ENCODE results near the gene CADM2.
"Not testable (repeated sequence)": the region's sequence is repeated elsewhere in the genome, so short reads cannot be mapped to it uniquely, and the experiment has no call there.

CADM2 gene

DNA sequence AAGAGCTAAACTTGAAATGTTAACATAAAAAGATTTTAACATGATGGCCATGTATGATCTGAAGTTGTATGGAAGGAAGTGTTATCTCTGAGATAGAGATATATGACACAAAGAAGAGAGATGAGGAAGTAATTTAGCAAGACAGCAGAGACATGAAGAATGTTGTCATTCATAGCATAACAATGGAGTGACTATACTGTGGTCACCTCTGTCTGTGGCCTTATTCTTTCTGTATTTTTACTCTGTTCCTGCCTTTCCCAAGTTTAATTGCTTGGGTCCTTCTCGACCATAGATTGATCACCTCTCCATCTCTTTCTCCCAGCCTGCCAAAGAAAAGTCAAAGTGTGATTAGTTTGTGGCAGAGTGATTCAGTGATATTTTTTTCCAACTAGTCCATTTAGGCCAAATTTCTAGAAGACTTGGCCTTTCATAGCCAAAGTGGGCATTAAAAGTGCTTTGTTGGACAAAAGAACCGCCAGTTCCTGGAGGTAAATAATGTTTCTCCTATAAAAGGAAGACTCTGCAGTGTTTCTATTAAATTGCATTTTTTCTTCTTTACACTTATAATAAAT lies 711.9 kb downstream of the CADM2 start:
- DNase-seq (ENCODE audit: low read depth in 3 of 3) = no peak

DNA sequence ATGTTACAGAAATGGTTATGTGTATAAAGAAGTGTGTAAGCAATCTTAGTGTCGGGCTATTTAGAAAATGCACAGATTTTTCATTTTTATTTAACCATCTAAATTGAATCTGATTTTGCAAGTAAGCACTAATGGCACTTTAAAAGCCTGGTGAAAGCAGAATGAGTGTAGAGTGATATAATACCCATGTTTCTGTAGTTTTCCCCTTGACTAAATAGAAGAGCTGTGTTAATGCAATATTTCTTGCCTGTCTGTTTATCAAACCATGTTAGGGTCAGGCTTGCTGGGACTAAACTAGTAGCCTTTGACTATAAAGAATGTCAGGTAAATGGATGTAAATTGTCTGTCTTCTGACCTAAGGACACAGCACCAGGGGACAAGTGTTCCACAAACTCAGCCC lies 714.0 kb downstream of the CADM2 start:
- DNase-seq (ENCODE audit: low read depth in 3 of 3) = no peak

DNA sequence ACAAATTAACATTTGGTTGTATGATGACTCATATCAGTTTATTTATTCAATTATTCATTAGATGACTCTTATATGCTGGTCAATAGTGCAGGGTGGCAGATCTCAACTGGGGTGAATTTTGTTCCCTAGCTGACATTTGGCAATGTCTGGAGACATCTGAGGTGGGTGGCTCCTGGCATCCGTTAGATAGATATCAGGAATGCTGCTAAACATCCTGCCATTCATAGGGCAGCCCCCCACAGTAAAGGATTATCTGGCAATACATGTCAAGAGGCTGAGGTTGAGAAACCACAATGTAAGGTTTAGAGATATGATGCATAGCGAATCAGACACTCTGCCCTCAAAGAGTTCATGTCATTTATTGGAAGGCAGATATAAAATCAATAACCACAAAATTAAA lies 719.9 kb downstream of the CADM2 start:
- no peak for DNase-seq (ENCODE audit: low read depth in 3 of 3)

DNA sequence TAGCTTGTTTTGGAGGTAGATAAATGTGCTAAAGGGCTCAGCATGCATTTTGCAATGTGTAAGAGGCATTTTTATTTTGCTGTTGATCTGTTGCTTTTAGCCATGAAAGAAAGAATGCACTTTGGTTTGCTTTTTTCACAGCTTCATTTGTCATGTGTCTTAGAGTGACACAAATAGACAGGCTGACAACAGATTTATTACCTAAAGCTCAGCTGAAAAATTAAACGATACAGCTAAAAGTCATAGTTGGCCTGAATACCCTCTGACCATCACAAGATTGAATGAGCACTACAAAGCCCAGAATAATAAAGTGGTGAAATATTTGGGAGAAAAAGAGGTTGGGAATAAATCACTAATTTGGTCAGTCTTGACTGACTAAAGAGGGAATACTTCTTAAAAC lies 723.1 kb downstream of the CADM2 start:
- no peak for DNase-seq (ENCODE audit: low read depth in 3 of 3)

DNA sequence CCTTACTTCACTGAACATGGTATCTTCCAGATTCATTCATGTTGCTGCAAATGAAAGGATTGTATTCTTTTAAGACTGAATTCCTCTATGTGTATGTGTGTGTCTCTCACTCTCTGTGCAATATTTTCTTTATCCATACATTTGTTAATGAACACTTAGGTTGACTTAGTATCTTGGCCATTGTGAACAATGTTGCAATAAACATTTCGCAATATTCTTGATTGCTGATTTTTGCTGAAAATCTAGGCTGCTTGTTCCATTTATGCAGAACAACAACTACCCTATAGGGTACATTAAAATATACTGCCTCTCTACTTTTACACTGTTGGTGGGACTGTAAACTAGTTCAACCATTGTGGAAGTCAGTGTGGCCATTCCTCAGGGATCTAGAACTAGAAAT lies 732.4 kb downstream of the CADM2 start:
- DNase-seq (ENCODE audit: low read depth in 3 of 3) = no peak

DNA sequence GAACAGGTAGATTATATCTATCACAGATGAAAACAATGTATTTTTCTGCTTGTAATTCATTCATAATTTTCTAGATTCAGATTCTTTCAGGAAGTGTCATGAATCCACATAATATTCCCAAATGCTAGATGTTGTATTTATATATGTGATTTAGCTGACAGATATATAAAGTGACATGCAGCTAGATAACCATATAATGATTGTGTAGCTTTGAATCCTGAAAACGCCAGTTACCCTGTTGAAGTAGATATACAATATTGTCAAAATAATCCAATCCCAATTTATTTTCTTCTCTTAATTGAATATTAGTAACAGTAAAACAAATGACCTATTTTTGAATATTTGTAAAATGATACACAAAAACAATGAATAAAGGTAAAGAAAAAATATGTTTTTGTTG lies 738.4 kb downstream of the CADM2 start:
- DNase-seq (ENCODE audit: low read depth in 3 of 3) = no peak

DNA sequence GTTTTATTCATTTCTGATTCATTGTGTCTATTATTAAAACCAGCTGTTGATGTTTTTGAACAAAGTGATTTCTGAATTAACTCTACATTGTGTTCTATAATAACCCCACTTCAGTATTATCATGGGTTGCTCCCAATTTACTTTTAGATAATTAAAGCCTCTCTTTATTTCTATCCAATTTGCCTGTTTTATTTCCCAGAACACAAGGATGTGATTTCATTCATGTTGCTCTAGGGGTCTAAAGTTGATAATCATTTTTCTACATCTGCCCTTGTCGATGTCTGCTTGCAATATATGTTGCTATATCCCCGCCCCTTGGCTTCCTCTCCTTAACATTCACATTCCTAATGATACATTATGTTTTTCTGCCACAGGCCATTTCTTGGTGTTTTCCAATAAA lies 747.3 kb downstream of the CADM2 start:
- no peak for DNase-seq (ENCODE audit: low read depth in 3 of 3)

DNA sequence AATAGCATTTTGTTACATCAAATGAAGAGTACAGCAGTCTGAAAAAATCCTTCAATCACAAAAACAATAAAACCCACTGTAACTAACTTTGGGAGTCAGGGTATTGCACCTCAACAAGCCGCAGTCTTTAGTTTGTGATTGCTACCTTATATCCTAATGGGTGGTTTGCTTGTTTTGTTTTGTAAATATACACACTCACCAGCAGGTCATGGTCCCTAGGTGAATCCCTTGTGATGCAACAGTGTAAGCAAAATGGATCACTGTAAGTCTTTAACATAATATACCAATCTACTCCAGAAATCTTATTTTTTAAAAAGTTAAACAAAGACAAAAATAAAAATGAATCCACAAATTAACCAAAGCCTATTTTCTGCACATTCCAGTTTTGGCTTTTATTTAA lies 749.5 kb downstream of the CADM2 start:
- not testable (repeated sequence) for DNase-seq (ENCODE audit: low read depth in 3 of 3)

DNA sequence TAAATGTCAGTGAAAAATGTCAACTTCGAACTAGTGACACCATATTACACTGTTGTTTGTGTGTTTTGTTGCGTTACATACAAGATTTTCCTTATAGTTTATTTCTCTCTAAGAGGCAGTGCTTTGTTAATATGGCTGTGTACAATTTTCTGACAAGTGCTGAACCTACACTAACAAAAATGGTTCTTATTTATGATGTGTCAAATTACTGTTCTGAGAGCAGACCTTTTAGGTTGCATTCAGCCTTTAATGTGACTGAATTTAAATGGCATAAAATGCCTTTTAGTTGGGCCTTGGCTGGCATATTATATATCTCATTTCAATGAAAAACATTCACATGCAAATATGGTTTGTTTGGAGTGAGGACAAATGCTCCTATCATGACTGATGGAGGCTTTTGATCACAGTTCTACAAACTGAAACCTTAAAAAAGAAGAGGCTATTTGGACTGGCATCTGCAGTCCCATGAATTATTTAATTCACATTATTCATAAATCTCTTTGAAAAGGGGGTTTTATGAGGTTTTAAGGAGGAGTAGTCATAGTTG lies 750.6 kb downstream of the CADM2 start:
- no peak for DNase-seq (ENCODE audit: low read depth in 3 of 3)

DNA sequence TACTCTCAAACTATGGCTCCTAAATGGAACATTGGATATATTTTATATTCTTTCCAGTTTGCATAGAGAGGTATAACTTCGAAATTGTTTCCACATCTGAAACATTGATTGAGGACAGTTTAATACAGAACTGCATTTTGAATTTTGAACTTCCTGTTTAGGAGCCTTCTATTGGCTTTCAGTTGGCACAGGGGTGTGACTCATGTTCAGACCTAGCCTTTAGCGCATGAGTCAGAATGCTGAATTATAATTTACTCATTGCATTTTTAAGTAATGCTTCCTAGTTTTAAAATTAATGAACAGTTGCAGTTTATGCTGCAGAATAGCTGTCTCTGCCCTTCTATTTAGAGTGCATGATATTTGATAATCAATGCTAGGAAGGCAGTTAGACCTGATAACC lies 751.7 kb downstream of the CADM2 start:
- no peak for DNase-seq (ENCODE audit: low read depth in 3 of 3)

DNA sequence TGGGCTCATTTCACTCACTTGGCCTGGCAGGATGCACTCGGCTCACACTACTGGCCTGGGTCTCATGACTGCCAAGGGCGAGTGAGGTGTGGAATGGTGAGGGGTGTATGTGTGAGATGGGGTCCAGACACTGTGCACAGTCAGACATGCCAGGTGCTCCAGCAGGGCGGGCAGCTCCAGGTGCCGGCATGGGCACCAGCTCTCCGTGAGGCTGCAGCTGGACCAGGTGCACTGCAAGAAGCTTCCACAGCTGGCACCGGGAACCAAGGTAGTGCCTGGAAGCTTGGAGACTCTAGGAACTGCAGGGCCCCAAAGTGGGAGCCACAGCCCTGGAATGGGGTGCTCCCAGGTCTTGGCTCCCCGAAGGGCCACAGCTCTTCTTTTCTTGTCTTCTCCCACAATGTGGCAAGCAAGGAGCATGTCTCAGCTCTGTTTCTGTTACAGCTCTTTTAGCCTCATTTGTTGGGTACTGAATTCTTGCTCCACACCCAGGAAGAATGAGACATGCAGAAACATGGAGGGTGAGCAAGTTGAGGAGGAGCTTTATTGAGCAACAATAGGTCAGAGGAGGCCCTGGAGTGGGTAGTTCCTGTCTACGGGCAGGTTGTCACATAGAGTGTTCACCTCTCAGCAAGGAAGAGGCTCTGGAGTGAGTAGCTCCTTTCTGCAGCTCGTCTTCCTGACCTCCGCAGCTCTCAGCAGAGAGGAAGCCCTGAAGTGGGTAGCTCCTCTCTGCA lies 762.8 kb downstream of the CADM2 start:
- no peak for DNase-seq (ENCODE audit: low read depth in 3 of 3)

DNA sequence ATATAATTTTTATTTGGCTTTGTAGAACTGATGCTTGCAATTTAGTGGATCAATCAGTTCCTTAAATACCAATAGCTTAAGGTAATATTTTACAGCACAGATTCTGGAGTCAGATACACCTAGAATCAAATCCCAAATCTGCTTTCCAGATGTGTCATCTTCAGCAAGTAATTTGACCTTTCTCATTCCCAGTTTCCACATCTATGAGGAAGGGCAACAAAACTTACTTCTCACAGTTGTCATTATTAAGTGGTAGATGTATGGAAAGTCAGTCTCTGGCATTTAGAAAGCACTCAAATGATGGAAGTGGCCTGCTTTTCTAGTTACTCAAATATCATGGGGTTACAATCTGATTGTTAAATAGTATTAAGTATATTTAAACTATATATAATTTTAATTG lies 767.0 kb downstream of the CADM2 start:
- no peak for DNase-seq (ENCODE audit: low read depth in 3 of 3)

DNA sequence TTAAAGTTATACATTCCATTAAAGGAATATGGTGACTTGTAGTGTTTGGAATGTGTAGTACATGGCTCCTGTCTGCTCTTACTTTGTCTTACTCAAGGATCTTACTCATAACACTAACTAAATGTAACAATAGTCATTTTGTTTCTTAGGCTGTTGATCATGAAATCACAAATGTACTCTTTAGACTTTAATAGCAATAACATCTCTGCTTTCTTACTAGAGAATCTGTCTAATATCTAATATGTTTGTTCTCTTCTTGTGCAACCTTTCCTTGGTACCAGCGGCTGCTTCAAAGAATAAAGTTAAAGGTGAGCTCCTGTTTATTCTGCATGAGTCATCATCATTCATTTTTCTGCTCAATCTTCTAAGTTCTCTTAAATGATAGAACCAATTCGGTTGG lies 767.5 kb downstream of the CADM2 start:
- no peak for DNase-seq (ENCODE audit: low read depth in 3 of 3)

DNA sequence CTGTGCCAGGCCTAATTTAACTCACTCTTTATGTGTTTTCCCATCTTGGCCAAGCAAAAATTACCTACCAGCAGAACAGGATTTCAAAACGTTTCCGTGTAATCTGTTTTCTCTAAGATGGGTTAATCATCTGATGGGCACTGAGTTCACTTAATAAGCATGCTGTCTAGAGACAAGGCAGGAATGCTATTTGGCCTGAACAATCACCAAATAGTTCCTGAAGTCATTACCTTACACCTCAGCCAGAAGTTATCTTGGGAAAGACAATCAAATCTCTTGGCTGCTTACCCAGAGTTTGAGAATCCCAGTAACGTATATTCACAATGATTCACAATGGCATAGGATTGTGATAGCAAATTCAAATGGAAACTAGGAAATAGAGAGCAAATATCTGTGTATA lies 779.1 kb downstream of the CADM2 start:
- DNase-seq (ENCODE audit: low read depth in 3 of 3) = no peak

DNA sequence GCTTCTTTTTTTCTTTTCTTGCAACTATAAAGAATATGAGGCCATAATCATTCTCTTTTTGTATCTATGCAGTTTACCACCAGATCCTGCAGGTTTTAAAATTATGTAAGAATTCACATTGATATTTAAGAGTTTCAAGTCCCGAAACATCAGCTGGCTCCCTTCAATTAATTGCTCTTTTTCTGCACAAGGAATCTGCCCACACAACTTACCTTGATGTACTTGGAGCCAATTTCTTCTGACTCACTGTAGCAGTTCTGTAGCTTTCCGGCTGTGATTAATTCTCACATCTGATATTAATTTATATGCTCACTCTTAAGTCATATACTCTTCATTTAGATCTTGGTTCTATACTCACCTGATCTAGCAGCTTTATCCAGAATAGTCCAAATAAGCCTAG lies 781.8 kb downstream of the CADM2 start:
- no peak for DNase-seq (ENCODE audit: low read depth in 3 of 3)

DNA sequence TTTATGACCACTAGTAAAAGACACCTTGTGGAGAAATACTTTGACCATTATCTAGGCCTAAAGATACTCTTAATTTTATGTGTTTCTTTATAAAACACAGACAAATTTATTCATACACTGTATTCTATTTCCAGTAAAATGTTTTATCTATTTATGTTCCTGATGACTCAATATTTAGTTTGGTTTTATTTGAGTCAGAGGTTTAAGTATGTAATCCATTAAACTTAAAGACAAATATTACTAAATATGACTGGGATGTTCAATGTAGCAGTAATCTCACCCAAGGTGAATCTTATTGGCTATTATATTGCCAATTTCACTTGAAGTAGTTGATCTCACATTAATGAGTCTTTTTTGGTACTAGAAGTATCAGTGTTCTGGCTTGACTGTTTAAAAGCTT lies 799.7 kb downstream of the CADM2 start:
- no peak for DNase-seq (ENCODE audit: low read depth in 3 of 3)

DNA sequence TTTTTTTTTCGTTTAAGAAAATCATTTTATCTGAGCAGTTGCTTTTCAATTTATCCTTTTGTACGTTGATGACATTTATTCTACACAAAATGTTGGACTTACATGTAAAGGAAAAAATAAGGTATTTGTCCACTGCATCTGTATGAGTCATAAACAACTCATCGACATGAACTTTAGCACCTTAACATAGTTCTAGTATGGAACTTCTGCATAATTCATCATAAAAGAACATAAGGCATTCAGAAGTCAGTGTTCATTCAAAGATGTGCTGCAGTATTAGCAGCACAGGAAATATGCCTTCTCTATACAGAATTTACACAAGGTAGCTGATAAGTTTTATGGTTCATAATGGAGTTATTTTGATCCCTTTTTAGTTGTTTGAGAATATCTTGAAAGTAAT lies 801.6 kb downstream of the CADM2 start:
- no peak for DNase-seq (ENCODE audit: low read depth in 3 of 3)

DNA sequence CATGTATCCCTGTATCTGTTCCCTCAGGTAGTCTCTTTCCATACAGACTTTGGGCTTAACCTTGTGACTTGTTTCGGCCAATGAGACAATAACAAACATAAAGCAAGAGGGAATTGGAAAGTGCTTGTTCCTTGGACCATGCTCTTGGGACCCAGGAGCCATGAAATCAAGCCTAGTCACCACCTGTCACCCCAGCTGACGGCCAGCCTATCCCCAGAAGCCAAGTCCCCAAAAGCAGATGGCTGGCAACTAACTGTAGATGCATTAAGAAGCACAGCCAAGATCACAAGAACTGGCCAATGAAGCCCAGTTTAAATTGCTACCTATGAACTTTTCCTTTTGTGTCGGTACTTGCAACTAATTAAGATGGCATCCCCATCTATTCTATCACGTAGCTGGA lies 822.0 kb downstream of the CADM2 start:
- no peak for DNase-seq (ENCODE audit: low read depth in 3 of 3)

DNA sequence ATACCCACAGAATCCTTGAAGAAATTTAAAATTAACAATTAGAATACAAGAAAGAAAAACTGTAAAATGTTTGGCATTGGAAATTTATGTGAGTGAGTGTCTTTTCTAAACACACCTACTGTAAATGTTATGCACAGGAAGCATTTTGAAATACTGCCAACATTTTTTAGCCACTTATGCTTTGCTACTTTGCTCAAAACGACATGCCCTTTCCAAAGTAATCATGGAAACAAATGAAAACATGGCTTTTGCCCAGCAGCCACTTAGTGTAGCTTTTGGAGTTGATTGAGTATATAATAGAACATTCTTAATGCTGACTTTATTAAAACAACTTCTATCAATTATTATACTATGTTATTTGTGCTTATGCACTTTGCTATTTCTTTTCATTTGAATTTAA lies 823.0 kb downstream of the CADM2 start:
- DNase-seq (ENCODE audit: low read depth in 3 of 3) = no peak

DNA sequence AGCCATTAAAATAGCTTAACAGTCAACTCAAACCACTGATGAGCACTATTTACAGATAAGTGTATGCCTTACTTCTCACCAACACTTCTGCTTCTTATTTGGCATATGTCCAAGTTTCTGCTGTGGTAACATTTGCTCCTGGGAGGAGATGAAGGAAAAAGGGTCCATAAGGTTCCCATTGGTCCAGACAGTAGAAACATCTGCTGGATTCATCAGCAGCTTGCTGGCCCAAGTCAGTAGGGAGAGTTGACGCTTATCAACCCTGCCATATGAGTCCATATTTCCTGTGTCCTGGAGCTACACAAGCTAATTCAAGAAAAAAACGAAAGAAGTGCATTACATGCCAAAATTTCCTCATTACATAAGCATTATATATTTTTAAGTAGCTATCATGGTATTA lies 824.5 kb downstream of the CADM2 start:
- DNase-seq (ENCODE audit: low read depth in 3 of 3) = no peak

DNA sequence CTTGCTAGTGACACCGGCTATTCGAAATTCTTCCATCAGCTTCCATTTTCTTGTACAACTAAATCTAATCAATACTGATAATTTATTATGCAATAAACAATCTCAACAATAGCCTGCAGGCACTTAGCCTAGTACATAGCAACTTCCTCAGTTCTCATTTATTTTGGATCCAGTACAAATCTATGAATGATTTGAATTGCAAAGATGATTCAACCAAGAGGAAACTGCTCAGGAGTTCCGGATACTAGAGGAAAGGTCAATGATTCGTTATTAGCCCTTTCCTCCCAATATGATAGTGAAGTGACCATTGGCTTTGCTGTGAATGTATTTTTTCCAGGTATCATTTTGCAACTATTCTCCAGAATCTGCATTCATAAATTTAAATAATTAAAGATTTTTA lies 827.0 kb downstream of the CADM2 start:
- DNase-seq (ENCODE audit: low read depth in 3 of 3) = no peak

DNA sequence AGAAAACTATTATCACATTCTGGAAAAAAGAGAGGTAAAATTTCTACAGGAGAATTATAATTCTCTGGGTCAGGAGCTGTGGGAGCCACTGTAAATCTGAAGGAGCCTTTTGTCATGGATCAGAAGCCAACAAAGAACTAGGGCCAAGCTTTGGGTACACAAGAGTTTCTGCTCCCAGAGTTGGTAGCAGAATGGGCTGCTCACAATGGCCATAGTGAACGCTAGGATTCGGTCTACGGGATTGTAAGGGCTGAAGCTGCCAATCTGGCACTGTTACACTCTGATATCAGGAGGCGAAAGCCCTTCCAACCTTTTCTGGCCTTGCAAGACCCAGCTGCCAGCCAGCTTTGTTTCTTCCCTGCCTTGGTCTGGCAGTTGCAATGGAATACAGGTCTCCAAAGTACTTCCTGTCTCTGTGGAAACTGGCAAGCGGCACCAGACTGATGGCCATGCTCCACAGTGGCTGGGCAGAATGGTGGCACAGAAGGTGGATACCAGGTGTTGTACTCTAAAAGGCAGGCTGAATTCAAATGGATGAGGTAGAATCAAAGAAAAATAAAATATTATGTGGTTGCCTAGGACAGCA lies 831.7 kb downstream of the CADM2 start:
- DNase-seq (ENCODE audit: low read depth in 3 of 3) = no peak

DNA sequence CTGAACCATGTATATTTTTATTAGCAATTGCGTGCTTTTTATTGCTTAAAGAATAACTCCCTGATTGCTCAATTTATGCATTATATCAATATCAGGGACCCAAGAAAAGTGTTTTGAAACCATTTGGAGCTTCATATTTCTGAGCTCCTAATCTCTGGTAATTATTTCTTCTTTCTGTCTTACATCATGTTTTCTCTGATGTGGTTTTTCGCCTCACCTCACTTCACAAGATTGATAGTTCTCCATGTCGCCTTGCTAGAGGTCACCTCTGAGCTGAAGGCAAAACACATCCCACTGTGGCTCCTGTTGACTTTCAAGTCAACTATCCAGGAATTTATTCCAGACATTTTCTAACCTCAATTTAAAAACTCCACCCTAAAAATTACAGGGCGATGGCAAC lies 837.4 kb downstream of the CADM2 start:
- no peak for DNase-seq (ENCODE audit: low read depth in 3 of 3)

Measured in stimulated activated CD4-positive, alpha-beta T cell treated with anti-CD3 and anti-CD28 coated beads, TNF-alpha, amount 100 ng/mL, for 24 hours (primary cell).